Astrocyte of the hippocampus (primary cell): ENCODE data around the gene DLG1.

Experiments
- DNase-seq: peaks from one replicate; pipeline ENCODE4 v3.0.0; 2011; ENCODE audit warnings: low read depth, low spot score

Gene DLG1

DNA sequence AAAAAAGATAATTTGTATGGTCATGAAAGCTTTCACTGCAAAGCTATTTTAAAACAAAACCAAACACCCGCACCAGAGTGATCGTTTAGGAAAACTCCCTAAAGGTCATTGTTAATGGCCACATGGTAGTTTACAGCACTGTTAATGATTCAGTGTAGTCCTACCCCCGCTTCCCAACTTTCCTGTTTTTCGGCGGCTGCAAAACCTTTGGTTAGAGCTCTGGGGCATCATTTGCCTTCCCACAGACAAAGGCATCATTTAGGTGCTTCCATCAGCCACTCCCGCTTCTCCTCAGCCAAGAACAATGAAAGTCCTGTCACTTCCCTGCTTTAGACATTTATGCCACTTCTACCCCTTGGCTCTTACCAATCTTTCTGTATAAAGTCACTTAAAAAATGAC, 279.4 kb downstream of the DLG1 start:
- no peak for DNase-seq

DNA sequence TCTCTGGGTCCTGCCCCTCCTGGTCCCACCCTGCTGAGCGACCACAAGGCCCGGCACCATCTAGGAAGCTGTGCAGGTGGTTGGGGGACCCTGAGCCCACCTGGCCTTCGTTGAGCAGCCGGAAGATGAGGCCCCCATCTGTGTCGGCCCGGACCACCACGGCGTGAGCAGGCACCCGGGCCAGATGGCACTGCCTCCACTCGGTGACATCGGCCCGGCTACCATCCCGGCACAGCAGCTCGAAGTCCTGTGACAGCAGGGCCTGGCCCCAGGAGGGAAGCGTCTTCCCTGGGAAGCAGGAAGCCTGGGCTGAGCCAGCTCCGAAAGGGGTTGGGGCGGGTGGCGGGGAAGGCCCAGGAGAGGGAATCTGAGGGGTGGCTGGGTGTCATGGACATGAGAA, 281.4 kb downstream of the DLG1 start:
- DNase-seq: no peak

DNA sequence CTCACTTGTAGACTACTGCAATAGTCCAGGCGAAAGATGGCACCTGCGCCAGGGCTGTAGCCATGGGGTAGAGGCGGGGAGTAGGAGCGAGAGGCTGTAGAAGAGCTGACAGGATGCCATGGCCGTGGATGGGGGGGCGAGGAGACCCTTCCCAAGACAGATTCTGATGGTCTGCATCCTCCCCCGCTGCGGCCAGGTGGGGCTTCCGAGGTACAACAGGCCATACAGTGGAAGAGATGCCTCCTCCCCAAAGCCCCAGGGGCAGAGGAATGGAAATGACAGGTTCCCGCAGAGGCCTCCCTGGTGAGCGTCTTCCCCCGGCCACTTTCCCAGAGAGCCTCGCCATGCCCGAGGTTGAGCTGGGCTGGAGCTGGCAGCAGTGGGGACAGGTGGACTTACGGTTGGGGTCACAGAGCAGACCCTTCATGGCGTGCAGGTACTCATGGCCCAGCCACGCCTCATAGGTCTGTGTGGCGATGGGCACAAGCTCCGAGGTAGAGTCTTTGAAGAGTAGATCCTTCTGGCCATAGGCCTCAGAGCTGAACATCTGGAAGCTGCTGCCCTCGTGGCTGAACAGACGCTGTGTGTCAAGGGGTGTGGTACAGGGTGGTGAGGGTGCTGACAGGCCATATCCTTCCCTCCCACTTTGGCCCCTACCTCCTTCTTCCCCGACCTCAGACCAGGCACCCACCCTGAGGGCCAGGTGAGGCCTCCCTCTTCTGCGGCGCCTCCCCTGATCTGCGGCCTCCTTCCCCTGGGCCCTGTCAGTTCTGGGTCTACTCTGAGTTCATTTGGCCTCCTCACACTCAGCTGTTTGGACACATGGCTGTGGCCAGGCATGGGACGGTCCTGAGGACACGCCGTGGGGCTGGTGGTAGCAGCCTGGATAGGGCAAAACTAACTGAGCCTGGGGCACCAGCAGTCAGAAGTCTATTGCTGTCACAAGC, 282.3 kb downstream of the DLG1 start:
- DNase-seq: no peak

DNA sequence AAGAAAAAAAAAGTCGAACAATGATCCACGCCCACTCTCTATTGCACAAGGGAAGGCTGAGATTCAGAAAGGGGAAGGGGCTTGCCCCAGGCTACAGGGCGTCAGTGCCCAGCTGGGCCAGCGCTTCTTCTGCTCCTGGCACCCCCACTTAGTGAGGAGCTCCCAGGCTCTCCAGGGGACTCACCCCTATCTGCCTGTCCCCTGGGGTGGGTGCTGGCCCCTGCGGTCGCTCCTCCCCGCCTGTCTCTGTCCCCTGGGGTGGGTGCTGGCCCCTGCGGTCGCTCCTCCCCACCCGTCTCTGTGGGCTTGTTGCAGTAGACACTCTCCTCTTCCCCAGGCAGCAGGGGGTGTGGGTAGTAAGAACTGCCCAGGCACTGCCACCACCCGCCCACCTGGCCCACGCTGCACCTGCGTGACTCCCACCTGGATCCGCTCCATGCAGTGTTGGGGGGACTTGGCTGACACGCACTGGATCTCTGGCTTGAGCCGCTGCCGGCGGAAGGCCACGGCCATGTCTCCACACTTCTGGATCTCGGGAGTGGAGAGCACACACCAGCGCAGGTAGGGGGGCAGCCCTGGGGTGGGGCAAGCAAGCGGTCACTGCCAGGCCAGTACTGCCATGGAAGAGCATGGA, 283.4 kb downstream of the DLG1 start:
- no peak for DNase-seq

DNA sequence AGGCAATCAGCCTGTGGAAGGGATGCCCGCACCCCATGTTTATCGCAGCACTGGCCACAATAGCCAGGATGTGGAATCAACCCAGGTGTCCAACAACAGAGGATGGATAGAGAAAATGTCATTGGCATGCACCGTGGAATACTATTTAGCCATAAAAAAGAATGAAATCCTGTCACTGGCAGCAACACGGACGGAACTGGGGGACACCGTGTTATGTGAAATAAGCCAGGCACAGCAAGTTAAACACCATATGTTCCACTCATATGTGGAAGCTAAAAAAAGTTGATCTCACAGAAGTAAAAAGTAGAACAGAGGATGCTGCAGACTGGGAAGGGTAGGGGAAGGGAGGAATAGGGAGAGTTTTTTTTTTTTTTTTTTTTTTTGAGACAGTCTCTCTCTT, 284.4 kb downstream of the DLG1 start:
- no peak for DNase-seq

DNA sequence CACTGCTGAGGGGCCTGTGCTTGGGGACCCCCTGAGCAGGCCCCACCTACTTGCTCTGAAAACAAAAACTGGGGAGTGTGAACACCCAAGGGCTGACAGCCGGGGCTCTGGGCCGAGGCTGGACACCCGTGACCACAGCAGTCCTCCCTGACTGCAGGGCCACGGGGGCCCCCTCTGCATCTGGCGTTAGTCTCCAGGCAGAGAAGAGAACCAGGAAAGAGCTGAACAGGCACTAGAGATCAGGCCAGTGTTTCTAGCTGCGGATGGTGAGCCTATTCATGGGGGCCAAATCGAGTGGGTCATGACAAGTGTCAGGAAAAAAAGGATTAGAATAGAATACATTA, 285.9 kb downstream of the DLG1 start:
- no peak for DNase-seq

DNA sequence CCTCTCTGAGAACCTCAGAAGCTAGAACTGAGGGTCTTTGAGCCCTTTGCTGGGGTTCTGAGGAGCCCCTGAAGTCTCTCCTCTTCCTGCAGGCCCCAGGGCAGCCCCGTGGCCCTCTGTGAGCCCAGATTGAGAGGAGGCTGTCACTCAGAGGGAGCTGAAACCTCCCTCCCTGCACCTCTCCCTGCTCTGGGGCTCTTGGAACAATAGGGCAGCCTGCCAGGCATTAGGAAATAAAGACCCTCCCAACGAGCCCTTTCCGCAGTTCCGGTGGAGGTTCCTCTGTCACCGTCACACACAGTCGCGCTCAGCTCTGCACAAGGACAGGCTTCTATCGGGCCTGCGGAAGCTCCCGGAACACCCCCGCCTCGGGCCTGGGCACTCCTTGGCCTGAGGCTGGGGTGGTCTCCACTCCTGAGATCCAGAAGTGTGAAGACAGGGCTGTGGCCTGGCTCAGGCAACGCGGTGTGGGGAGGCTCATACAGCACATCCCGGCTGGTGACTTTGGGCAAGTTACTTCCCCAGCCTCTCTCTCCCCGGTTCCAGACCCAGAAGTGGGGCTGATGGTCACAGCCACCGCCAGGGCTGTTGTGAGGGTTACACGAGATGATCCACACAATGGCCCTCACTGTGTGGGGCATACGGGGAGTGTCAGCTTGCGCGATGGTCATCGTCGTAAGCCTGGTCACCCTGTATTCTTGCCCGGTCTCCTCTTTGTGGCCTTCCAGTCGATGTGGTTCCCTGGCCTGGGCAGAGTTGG, 286.5 kb downstream of the DLG1 start:
- no peak for DNase-seq

DNA sequence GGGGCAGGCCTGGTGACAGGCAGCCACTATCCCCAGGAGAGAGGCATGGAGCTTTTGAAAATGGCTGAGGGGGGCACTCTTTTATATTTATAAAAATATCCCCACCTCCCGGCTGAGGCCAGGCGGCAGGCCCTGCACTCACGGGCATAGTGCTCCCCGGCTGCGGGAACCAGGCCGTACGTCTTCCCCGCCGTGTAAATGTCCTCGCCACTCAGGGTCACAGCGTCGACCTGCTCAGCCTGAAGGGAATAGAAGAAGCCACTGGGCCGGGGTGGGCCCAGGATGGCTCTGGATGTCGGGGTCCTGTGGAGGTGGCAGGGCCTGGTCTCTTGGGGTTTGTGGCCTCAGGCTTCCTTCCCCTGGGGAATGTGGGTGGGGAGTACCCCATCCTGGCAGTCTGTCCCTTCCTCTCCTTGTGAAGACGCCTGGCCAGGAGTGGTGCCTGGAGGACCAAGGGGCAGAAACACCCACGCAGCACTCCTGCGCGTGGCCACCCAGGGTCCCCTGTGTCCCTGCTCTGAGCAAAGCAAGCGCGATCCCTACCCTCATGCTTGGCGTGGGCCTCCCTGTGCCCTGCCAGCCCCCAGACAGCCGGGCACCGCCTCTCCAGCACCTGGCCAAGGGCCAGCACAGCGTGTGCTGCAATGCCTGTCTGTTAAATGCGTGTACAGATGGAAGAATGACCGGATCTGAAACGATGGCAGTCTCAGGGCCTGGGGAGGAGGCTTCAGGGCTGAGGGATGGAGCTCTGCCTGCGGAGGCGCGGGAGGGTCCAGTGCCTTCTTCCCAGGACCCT, 287.7 kb downstream of the DLG1 start:
- peak; percentile 40 for DNase-seq

DNA sequence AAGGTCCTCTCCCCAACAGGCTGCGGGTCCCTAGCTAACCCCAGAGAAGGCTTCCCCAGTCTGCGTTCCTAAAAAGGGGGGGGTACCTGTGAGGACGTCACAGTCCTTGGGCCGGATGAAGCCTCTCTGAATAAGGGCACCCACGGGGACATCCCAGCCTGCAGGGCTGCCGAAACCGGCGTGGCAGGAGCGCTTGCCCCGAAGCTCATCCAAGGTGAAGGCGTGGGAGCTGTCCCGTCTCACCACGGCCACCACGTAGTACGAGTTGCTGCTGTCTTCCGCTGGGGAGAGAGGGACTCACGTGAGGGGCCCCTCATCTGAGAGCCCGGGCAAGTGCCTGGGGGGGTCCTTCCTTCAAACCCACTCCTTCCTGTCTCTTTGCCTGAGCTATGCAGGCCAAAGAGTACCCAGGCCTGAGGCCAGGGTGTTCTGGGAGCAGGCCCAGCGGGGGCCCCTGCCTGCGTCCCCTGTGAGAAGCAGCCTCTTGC, 288.8 kb downstream of the DLG1 start:
- DNase-seq: no peak

DNA sequence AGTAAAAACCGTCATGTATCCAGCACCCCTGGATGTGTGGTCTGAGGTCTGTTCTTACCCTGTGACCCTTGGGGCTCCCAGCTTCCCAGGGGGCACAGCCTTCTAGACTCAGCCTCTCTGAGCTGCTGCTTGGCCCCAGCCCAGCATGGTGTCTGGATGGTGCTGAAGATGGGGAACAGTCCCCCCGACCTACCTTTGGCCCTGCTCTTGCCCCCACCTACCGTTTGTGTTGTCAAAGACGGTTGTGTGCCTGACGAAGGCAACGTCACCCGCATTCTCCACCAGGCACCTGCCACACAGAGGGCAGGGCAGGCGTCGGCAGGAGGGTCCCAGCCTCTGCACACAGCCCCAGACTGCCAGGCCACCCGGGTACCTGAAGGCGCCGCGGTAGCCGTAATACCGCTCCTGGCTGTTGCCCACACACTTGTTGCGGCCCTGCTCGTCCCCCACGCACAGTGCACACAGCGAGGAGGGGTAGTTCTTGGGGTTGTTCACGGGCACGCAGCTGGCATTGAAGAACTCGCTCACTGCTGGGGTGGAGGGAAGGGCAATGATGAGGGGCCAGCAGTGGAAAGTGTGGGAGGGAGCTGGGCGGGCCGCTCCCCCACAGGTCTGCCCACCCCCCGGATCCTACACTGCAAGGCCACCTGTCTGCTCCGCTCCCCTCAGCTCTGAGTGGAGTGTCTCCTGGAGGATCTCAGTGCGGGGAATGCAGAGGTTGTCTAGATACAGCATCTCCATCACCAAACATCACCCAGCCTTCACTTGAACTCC, 289.8 kb downstream of the DLG1 start:
- DNase-seq: no peak

DNA sequence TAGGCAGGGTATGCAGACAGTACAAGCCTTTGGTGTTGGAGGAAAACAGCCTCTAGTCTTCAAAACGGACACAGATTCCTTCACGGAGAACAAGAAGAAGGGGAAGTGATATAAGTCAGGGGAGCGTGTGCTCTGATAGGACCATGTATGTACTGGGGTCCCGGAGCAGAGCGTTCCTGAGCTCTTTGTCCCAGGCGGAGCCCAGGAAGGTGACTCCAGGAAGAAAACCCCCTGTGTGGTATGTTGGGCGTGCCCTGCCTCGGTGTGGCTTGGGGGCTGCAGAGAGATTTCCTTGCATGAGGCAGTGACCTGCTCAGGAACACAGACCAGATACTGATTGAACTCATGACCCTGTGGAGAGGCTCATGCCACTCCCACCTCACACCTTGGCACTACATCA, 290.5 kb downstream of the DLG1 start:
- no peak for DNase-seq

DNA sequence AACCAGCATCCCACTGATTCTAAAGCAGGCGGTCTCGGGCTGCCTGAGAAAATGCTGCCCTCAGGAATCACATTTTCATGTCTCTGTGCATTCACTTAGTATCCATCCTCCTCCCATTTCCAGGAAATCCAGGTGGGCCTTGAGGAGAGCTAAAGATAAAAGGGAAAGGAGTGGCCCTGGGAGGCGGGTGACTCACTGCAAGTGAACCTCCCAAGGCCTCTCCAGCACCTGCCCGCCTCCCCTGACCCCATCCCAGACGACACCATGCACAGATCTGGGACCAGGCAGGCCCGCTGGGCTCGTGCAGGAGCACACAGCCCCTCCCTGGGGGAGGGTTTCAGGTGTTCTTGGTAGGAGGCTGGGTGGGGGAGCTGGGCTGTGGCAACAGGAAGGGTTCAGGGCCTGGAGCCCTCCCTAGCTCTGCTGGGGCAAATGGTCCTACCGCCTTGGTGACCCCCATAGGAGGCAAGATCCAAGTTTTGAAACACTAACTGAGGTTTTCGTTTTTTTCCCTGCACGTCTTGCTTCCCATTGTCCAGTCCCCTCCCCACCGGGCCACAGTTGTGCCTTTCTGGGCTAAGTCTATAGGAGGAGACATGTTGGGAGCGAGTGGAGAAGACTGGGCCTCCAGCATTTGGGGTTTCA, 291.0 kb downstream of the DLG1 start:
- no peak for DNase-seq

DNA sequence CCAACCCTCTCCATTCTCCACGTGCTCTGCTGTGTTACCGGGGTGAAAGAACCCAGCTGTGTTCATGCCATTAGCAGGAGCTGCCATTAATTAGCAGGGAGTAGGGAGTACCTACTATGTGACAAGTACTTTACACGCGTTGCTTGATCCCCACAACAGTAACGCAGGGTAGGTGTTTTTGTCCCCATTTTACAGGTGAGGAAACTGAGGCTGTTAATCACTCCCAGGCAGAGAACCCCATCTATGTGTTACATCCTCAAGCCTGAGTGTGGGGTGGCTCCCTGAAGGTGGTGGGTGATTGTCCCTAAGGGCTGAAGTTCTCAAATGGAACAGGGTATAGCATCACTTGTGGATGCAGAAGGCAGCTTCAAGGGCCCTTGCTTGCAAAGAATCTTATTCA, 291.6 kb downstream of the DLG1 start:
- no peak for DNase-seq

DNA sequence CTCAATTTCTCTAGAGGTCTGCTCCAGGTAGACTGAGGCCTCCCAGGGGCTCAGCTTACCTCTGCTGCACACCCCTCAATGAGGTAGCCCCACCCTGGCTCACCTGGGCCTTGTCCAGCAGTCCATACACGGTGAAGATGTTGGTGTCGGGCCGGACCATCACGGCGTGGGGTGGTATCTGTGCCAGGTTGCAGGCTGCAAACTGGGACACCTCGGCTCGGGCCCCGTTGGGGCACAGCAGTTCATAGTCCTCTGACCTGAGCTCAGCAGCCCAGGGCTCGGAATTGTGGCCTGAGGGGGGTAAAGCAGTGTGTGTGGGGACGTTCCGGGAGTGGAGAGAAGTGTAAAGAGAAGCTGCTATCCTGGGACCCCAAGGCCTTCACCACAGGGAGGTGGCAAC, 292.0 kb downstream of the DLG1 start:
- DNase-seq: no peak

DNA sequence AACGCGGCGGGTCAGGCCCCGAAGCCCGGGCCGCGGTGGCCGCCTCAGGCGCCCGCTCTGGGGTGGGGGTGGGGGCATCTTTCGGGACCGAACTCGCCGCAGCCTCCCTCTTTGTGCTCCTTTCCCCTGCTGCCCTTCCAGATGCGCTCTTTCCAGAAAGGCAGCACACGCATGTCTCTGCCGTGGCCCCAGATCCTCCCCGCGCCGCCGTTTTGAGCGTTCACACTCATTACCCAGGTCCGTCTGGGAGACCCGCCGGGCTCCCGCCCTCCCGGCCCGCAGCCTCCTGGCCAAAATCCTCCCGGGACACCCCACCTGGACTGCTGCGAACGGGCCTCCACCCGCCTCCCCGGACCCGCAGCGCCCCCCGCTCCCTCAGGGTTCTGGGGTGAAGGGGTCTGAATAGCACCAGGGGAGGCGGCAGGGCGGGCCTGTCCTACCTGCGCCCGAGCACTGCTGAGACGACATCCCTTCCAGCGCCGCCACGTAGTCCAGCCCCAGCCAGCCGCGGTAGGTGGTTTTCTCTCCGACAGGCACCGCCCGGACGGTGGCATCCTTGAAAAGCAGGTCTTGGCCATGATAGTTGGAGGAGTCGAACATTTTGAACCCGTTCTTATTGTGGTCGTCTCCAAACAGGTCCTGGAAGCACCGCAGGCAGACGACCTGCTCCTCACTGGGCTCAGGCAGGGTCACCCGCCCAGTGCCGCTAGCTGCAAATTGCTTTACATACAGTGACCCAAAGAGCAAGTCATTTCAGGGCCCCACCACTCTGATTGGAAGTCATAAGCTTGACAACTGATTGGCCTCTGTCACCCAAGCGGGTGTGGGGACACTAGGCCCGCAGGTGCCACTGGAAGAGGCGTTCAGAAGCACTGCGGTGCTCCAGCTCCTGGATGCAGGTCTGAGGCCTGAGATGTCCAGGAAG, 294.7 kb downstream of the DLG1 start:
- no peak for DNase-seq

DNA sequence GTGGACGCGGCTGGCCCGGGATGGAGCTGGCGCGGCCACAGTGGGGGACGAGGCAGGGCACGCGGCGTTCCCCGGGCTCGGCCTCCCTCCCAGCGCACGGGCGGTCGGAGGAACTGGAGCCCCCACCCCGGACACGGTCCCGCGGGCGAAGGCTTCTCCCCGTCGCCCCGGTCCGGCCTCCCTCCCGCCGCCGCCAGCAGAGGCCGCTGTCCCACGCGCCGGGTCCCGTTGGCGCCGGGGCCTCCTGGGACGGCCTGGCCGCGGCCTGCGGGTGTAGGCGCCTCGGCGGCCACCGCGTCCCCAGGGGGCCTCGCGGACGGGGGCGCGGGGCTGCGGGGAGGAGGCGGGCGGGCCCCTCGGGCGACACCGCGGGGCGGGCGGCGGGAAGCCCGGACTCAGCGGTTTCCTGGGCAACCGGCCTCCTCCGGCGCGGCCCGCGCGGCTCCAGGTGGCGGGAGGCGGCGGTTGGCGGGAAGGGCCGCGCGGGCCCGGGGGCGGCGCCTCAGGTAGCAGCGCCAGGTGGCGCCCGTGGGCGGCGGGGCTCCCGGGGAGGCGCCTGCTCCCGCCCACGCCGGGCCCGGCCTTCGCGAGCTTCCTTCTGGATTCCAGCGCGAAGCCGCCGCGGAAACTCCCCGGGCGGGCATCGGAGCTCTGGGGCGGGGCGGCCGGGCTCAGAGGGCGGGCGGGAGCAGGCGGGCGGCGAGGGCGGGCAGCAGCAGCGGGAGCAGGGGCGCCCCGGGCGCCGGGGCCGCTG, 295.5 kb downstream of the DLG1 start:
- DNase-seq: peak; percentile 90

DNA sequence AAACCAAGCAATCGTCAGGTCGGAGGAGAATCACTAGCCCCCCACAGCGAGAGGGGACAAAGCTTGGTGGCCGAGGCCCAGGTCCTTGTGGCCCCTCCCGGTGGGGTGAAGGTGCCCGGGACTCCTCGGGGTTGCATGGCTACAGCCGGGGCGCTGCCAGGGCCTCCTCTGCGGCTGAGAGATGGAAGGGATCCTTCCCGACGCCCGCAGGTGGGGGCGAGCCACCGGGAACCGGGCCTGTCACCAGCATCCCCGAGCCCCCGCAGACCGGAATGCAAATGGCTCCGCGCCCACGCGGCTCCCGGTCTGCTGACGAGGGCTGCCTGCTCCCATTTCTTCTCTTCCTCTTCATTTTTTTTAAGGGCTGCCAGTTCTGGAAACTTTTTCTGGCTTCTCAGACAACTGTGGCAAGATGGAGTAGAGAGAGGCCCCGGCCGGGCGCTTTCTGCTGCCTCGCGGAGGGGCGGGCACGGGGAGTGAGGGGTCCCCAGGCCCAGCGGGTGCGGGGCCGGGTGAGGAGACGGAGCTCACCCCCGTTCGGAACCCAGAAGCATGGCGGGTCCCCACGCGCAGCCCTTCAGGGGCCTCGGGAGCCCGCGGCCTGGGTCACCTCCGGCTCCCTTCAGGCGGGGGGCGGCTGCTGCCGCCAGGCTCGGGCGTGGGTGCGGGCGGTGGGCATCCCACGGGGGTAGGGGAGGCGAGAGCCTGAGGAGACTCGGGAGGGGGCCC, 296.3 kb downstream of the DLG1 start:
- DNase-seq: no peak
